Measurements from ENCODE around the gene SOCS1. TPM values are rescaled to one million over a fixed set of nuclear protein-coding genes. Genes with fewer than 3 reads are reported as not detected.
A peak's percentile ranks its signal among the peaks of the same experiment; 100 is the strongest.

Gene SOCS1
- total and polyA plus RNA-seq, 9 of the 15 experiments (the other 6 are each of a cell fraction or from before 2014, with no cell fraction given), result 0.04 to 7.5 (median 2.3) TPM

DNA sequence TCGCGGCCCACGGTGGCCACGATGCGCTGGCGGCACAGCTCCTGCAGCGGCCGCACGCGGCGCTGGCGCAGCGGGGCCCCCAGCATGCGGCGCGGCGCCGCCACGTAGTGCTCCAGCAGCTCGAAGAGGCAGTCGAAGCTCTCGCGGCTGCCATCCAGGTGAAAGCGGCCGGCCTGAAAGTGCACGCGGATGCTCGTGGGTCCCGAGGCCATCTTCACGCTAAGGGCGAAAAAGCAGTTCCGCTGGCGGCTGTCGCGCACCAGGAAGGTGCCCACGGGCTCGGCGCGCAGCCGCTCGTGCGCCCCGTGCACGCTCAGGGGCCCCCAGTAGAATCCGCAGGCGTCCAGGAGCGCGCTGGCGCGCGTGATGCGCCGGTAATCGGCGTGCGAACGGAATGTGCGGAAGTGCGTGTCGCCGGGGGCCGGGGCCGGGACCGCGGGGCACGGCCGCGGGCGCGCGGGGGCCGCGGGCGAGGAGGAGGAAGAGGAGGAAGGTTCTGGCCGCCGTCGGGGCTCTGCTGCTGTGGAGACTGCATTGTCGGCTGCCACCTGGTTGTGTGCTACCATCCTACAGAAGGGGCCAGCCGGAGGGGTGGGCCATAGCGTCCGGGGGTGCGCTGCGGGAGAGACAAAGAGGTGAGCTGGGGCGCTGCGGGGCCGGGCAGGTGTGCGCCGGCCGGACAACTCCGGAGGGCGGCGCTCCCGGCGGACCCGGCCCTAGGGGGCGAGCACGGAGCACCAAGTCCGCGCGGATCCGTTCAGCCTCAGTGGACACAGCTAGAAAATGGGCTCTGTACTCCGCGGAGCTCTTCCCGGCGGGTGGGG is 879 bp downstream of the SOCS1 start (continued):
- no peak for TF ChIP-seq ZNF695 (CRISPR knock-in tag; IDR thresholded peaks at IDR 0.05)
- TF ChIP-seq PCBP2 (IDR thresholded peaks at IDR 0.05; ENCODE audit: low read depth, low read length, poor library complexity, severe bottlenecking), result no peak
- no peak for TF ChIP-seq GATA2 (CRISPR knock-in tag; IDR thresholded peaks at IDR 0.05)
- TF ChIP-seq HNRNPK (IDR thresholded peaks at IDR 0.05; ENCODE audit: low read depth, low read length, poor library complexity, severe bottlenecking), result no peak
- no peak for TF ChIP-seq ZBTB8A (IDR thresholded peaks at IDR 0.05; ENCODE audit: partially characterized antibody)
- TF ChIP-seq CBX5 (IDR thresholded peaks at IDR 0.05; ENCODE audit: borderline replicate concordance, low read depth), result no peak
- TF ChIP-seq XRCC3 (IDR thresholded peaks at IDR 0.05), result no peak
- TF ChIP-seq, protein P1, sequence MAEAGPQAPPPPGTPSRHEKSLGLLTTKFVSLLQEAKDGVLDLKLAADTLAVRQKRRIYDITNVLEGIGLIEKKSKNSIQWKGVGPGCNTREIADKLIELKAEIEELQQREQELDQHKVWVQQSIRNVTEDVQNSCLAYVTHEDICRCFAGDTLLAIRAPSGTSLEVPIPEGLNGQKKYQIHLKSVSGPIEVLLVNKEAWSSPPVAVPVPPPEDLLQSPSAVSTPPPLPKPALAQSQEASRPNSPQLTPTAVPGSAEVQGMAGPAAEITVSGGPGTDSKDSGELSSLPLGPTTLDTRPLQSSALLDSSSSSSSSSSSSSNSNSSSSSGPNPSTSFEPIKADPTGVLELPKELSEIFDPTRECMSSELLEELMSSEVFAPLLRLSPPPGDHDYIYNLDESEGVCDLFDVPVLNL (CRISPR knock-in tag; IDR thresholded peaks at IDR 0.05; ENCODE audit: low read depth), result peak; percentile 86; the same call in 1 of the 2 replicates
- no peak for TF ChIP-seq HOXB6 (CRISPR knock-in tag; IDR thresholded peaks at IDR 0.05; ENCODE audit: borderline replicate concordance)
- no peak for TF ChIP-seq RBM34 (IDR thresholded peaks at IDR 0.05; ENCODE audit: borderline replicate concordance, insufficient read depth, low read length)
- TF ChIP-seq ZNF174 (CRISPR knock-in tag; IDR thresholded peaks at IDR 0.05), result no peak
- TF ChIP-seq, protein P2, sequence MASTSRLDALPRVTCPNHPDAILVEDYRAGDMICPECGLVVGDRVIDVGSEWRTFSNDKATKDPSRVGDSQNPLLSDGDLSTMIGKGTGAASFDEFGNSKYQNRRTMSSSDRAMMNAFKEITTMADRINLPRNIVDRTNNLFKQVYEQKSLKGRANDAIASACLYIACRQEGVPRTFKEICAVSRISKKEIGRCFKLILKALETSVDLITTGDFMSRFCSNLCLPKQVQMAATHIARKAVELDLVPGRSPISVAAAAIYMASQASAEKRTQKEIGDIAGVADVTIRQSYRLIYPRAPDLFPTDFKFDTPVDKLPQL (IDR thresholded peaks at IDR 0.05; ENCODE audit: extremely low read depth, insufficient read length), result no peak
- TF ChIP-seq, protein P3, sequence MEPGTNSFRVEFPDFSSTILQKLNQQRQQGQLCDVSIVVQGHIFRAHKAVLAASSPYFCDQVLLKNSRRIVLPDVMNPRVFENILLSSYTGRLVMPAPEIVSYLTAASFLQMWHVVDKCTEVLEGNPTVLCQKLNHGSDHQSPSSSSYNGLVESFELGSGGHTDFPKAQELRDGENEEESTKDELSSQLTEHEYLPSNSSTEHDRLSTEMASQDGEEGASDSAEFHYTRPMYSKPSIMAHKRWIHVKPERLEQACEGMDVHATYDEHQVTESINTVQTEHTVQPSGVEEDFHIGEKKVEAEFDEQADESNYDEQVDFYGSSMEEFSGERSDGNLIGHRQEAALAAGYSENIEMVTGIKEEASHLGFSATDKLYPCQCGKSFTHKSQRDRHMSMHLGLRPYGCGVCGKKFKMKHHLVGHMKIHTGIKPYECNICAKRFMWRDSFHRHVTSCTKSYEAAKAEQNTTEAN (CRISPR knock-in tag; IDR thresholded peaks at IDR 0.05), result peak; percentile 97
- peak; percentile 62; the same call in 1 of the 2 replicates for TF ChIP-seq ZNF583 (CRISPR knock-in tag; IDR thresholded peaks at IDR 0.05)
- TF ChIP-seq MEIS2 (IDR thresholded peaks at IDR 0.05; ENCODE audit: partially characterized antibody), result no peak
- no peak for TF ChIP-seq DPF2 (IDR thresholded peaks at IDR 0.05)
- TF ChIP-seq, protein P4, sequence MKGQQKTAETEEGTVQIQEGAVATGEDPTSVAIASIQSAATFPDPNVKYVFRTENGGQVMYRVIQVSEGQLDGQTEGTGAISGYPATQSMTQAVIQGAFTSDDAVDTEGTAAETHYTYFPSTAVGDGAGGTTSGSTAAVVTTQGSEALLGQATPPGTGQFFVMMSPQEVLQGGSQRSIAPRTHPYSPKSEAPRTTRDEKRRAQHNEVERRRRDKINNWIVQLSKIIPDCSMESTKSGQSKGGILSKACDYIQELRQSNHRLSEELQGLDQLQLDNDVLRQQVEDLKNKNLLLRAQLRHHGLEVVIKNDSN (CRISPR knock-in tag; IDR thresholded peaks at IDR 0.05), result peak; percentile 61; the same call in 1 of the 2 replicates
- TF ChIP-seq ETS2 (tag; IDR thresholded peaks at IDR 0.05; ENCODE audit: borderline replicate concordance, poor library complexity, severe bottlenecking), result no peak
- TF ChIP-seq ZNF717 (CRISPR knock-in tag; IDR thresholded peaks at IDR 0.05), result no peak
- TF ChIP-seq NR3C1 (CRISPR knock-in tag; IDR thresholded peaks at IDR 0.05), result peak; percentile 99

All from K562 (cell line).